ENCODE results near the gene DDHD1. TPM values are rescaled to one million over a fixed set of nuclear protein-coding genes. Genes with fewer than 3 reads are reported as not detected.

The DDHD1 gene
- total RNA-seq, 1 experiment from 2014 or later = 15.7 TPM

- Histone ChIP-seq H2BK120ac (ENCODE audit: low read depth, low read length, poor library complexity, severe bottlenecking) (no peak overlapping the region), H3K4me1 (ENCODE audit: insufficient read depth, low read length) (no peaks in the 10 kb centered on the region; the same call in 1 of the 2 replicates), H2AFZ (ENCODE audit: low read length) (no peak overlapping the region), H3K23ac (ENCODE audit: insufficient read length, low read depth, low read length) (no peak overlapping the region), H4K91ac (ENCODE audit: insufficient read length, low read depth, low read length) (no peak overlapping the region), H4K5ac (ENCODE audit: insufficient read length, low read depth, low read length) (no peak overlapping the region), H2BK5ac (ENCODE audit: insufficient read length, low read length) (no peak overlapping the region), H3K9ac (ENCODE audit: extremely low read depth, insufficient read length, low read length) (no peak overlapping the region), H4K8ac (replicated peaks; ENCODE audit: insufficient read length, low read depth, low read length) (no peak overlapping the region), H3K23me2 (ENCODE audit: insufficient read length, low read depth, low read length, poor library complexity, severe bottlenecking) (peaks cover 8% of the 10 kb centered on the region), H2BK20ac (ENCODE audit: low read depth, low read length, poor library complexity, severe bottlenecking) (no peak overlapping the region), H3K79me2 (ENCODE audit: insufficient read depth, low read length) (peaks cover 9% of the 10 kb centered on the region; the same call in 1 of the 2 replicates), H3T11ph (ENCODE audit: low read length) (no peak overlapping the region), H3K56ac (ENCODE audit: insufficient read length, low read depth, low read length) (no peak overlapping the region), H4K20me1 (ENCODE audit: control insufficient read depth, insufficient read depth, insufficient read length) (no peaks in the 10 kb centered on the region), H3K27me3 (ENCODE audit: insufficient read depth, low read length) (no peaks in the 10 kb centered on the region), H3K27ac (ENCODE audit: insufficient read length, low read depth, low read length) (no peak overlapping the region), H2BK15ac (ENCODE audit: low read depth, low read length) (no peak overlapping the region), H3K79me1 (ENCODE audit: insufficient read depth, low read depth, low read length, poor library complexity, severe bottlenecking) (no peaks in the 10 kb centered on the region), H3K4ac (ENCODE audit: low read depth, low read length) (no peak overlapping the region), H2AK5ac (ENCODE audit: insufficient read length, low read length) (no peak overlapping the region), H3K4me2 (ENCODE audit: insufficient read depth, insufficient read length, low read length) (no peak overlapping the region), H3K14ac (ENCODE audit: insufficient read depth, low read length) (no peak overlapping the region), H3K18ac (ENCODE audit: insufficient read length, low read depth, low read length) (no peak overlapping the region), H3K9me3 (ENCODE audit: control insufficient read depth, low read depth, low read length) (no peaks in the 10 kb centered on the region), H2BK12ac (ENCODE audit: insufficient read length, low read depth, low read length) (no peak overlapping the region)
- no CpG with 5 or more reads among the region's 2 CpGs for WGBS (ENCODE audit: extremely low coverage, insufficient read length, low lambda C conversion rate)
- peaks cover 0 to 6% of the 10 kb centered on the region in 2 experiments; a peak in 1 of 5 replicates for H3K9me3 Mint-ChIP-seq
- H3K4me1 Mint-ChIP-seq = peaks cover 31% of the 10 kb centered on the region in 2 experiments
- peaks cover 0 to 7% (median 5%) of the 10 kb centered on the region in 3 experiments; a peak in 4 of 7 replicates for H3K36me3 Mint-ChIP-seq (ENCODE audit: insufficient read depth in 1 of 3, low read depth in 3 of 3)
- no peak for TF ChIP-seq CTCF (conservative IDR thresholded peaks at IDR 0.05)
- no peak overlapping the region for H3K4me3 Mint-ChIP-seq
- no peak for DNase-seq
- H3K27ac Mint-ChIP-seq = no peak overlapping the region
- H3K27me3 Mint-ChIP-seq (ENCODE audit: low read depth) = peaks cover 3% of the 10 kb centered on the region; the same call in 1 of the 2 replicates
Measured at GRCh38 chr14:53147893-53148292, 5.2 kb downstream of the DDHD1 start.
